Ovary (tissue), 9 donors: Measurements from ENCODE around the gene FARS2. TPM values are rescaled to one million over a fixed set of nuclear protein-coding genes. Genes with fewer than 3 reads are reported as not detected.

Experiments used
- DNase-seq, 5 donors: peaks; one replicate each; pipeline ENCODE4 v3.0.0-alpha.2; 2019 to 2020
- H3K27ac ChIP-seq, 2 donors: fragments of 200-600 bp; one replicate each; pipeline versions ENCODE4 v1.5.1 to v1.8.0; 2019 to 2022
- H3K27me3 ChIP-seq: fragments of 200-600 bp; one replicate; pipeline ENCODE4 v1.8.0; 2022
- H3K36me3 ChIP-seq: fragments of 200-600 bp; sonication (generic); one replicate; pipeline ENCODE4 v1.5.1; 2019
- H3K4me1 ChIP-seq: one replicate; pipeline ENCODE4 v1.8.1; 2013; ENCODE audit warnings: mild to moderate bottlenecking, moderate library complexity; ENCODE audit not compliant: insufficient read depth
- H3K4me3 ChIP-seq: fragments of 200-600 bp; sonication (generic); one replicate; pipeline ENCODE4 v1.5.1; 2017
- H3K9me3 ChIP-seq, 2 donors: fragments of 200-600 bp in 1 of 2; sonication (generic) in 1 of 2; one replicate each; pipeline versions ENCODE4 v1.5.1 to v1.8.1; 2013 to 2019; ENCODE audit warnings: mild to moderate bottlenecking in 1 of 2, moderate library complexity in 1 of 2
- CTCF ChIP-seq, 3 donors: fragments of 450-650 bp in 2 of 3; fragments of 200-600 bp in 1 of 3; IDR thresholded peaks; one replicate each; pipeline versions ENCODE4 v1.5.1 to v1.8.0; 2016 to 2022; ENCODE audit warnings: antibody characterized with exemption in 3 of 3, mild to moderate bottlenecking in 1 of 3
- EP300 ChIP-seq: sonication (generic); formaldehyde crosslinking; IDR thresholded peaks from one replicate; pipeline ENCODE4 v1.6.1; 2017; ENCODE audit warnings: antibody characterized with exemption
- POLR2A ChIP-seq: fragments of 450-650 bp; IDR thresholded peaks from one replicate; pipeline ENCODE4 v1.6.1; 2017; ENCODE audit warnings: antibody characterized with exemption, mild to moderate bottlenecking, moderate library complexity
- WGBS, 3 donors: extraction: QIAGEN DNeasy Blood & Tissue Kit in 1 of 3; methylation state at CpG; one replicate each; pipeline versions ENCODE4 v1.1.5 to v1.1.7; 2013 to 2017; 5-methylcytosine and 5-hydroxymethylcytosine counted together
- intact Hi-C, 4 donors: fragments of 100-400 bp; cut with DNase I; formaldehyde crosslinking; loops; one replicate each; pipeline versions ENCODE4 v1.11.0 to v1.15.1; 2022 to 2023
- polyA plus RNA-seq, 2 donors: library from polyadenylated mRNA; stranded (reverse); fragments of 200-250 nt in 1 of 2; fragments of 350-450 nt in 1 of 2; fragmentation: Illumina TruSeq in 1 of 2; extraction: RNeasy Lipid Tissue Mini Kit (QIAGEN cat#74804) in 1 of 2; gene quantifications; one replicate each; pipeline ENCODE4 v1.2.3, GENCODE V29; 2013 to 2014
- total RNA-seq, 7 donors: library from RNA; depleted of rRNA in 2 of 7; stranded (reverse); fragments of >200 nt in 2 of 7; fragmentation: NEBNext Ultra II Directional in 3 of 7; extraction: Animal tissue kit (Norgen Biotek cat#: 25700) in 3 of 7; gene quantifications; one replicate each; pipeline versions ENCODE4 v1.1.0 to v1.2.4, GENCODE V29; 2016 to 2023
- donor health status: DM: no; HTN: no; CAD: no; lungs with moderate emphysema.
- donor health status: DM: no; HTN: no; CAD: no.
- donor health status: Bipolar disorder and iron deficiency.
- donor health status: DM: yes; HTN: yes; CAD: no.
- donor health status: DM: no; HTN: no; CAD: no.
- donor health status: DM: yes; HTN: yes; CAD: no.

FARS2 gene
- total and polyA plus RNA-seq, 9 donors, result 9.2 to 17.5 (median 11.0) TPM

GRCh38 chr6:5339786-5340185 lies 78.5 kb downstream of the FARS2 start:
- TF ChIP-seq EP300, result no peak
- TF ChIP-seq POLR2A, result no peak
- no peak for TF ChIP-seq CTCF (IDR thresholded peaks at IDR 0.05)
- Histone ChIP-seq H3K4me1 (peaks cover 3% of the 10 kb centered on the region), H3K36me3 (no peaks in the 10 kb centered on the region), H3K27me3 (no peaks in the 10 kb centered on the region), H3K27ac (no peak overlapping the region), H3K4me3 (no peak overlapping the region), H3K9me3 (no peaks in the 10 kb centered on the region)
- 12 to 39% (median 19%) methylated on average over 3 of the region's 3 CpGs for WGBS, 3 donors
- intact Hi-C loops, result no loop called here
- DNase-seq, result no peak

GRCh38 chr6:5341845-5342244 lies 80.5 kb downstream of the FARS2 start:
- H3K27me3 ChIP-seq, result no peaks in the 10 kb centered on the region
- no peaks in the 10 kb centered on the region for H3K36me3 ChIP-seq
- intact Hi-C loops, result no loop called here
- H3K4me3 ChIP-seq, result no peak overlapping the region
- no peak for DNase-seq
- H3K4me1 ChIP-seq, result peaks cover 3% of the 10 kb centered on the region
- no peaks in the 10 kb centered on the region for H3K9me3 ChIP-seq
- H3K27ac ChIP-seq, result no peak overlapping the region
- TF ChIP-seq CTCF (IDR thresholded peaks at IDR 0.05) (no peak), POLR2A (no peak), EP300 (no peak)

- Histone ChIP-seq H3K4me3 (no peak overlapping the region), H3K27ac (no peak overlapping the region), H3K9me3 (no peaks in the 10 kb centered on the region), H3K27me3 (no peaks in the 10 kb centered on the region), H3K4me1 (peaks cover 2% of the 10 kb centered on the region), H3K36me3 (no peaks in the 10 kb centered on the region)
- TF ChIP-seq CTCF (IDR thresholded peaks at IDR 0.05), result no peak
- no peak for TF ChIP-seq EP300
- no peak for TF ChIP-seq POLR2A
- DNase-seq, result no peak
- WGBS, 3 donors, result 81 to 89% (median 82%) methylated on average over 11 of the region's 11 CpGs
- intact Hi-C loops, result no loop called here
Observed at GRCh38 chr6:5343998-5344397, 82.7 kb downstream of the FARS2 start.

GRCh38 chr6:5345324-5345723 lies 84.0 kb downstream of the FARS2 start:
- Histone ChIP-seq H3K27me3 (no peaks in the 10 kb centered on the region), H3K4me1 (no peaks in the 10 kb centered on the region), H3K4me3 (no peak overlapping the region), H3K9me3 (no peaks in the 10 kb centered on the region), H3K36me3 (no peaks in the 10 kb centered on the region), H3K27ac (no peak overlapping the region)
- intact Hi-C loops, result no loop called here
- TF ChIP-seq EP300, result no peak
- TF ChIP-seq POLR2A, result no peak
- no peak for TF ChIP-seq CTCF (IDR thresholded peaks at IDR 0.05)
- 91 to 95% (median 93%) methylated on average over 6 of the region's 6 CpGs for WGBS, 3 donors
- no peak for DNase-seq
